ENCODE results near the gene ADCK1.

- no peak for TF ChIP-seq CTCF (IDR thresholded peaks at IDR 0.05)
- TF ChIP-seq POLR2A (IDR thresholded peaks at IDR 0.05): no peak
Observed at GRCh38 chr14:77848031-77848430, 48.1 kb downstream of the ADCK1 start.
